Esophagus muscularis mucosa (tissue), 3 donors: ENCODE results near the gene SLN.

Source experiments
- CTCF ChIP-seq, 3 experiments: fragments of 200-600 bp in 2 of 3; fragments of 450-650 bp in 1 of 3; sonication (generic) in 2 of 3; IDR thresholded peaks; one replicate each; pipeline ENCODE4 v1.5.1; 2017 to 2019; ENCODE audit warnings: antibody characterized with exemption in 3 of 3, mild to moderate bottlenecking in 2 of 3, moderate library complexity in 1 of 3
- EP300 ChIP-seq: sonication (generic); formaldehyde crosslinking; IDR thresholded peaks from one replicate; pipeline ENCODE4 v1.6.1; 2017; ENCODE audit warnings: antibody characterized with exemption

GRCh38 chr11:107696140-107696539, 15.7 kb downstream of the SLN start:
- no peak for TF ChIP-seq EP300
- TF ChIP-seq CTCF (IDR thresholded peaks at IDR 0.05): no peak
